CD4-positive, alpha-beta memory T cell (primary cell): Measurements from ENCODE around the gene SLC22A5. TPM values are rescaled to one million over a fixed set of nuclear protein-coding genes. Genes with fewer than 3 reads are reported as not detected.

Source experiments
- CTCF ChIA-PET: fragments of 350-600 bp; sonication (Branson Sonifier 250); formaldehyde crosslinking; loops from one replicate; lab custom pipeline; 2021; ENCODE audit warnings: inconsistent platforms; ENCODE audit not compliant: partially characterized antibody; lab: Charles Lee
- POLR2A ChIA-PET: fragments of 350-600 bp; sonication (Branson Sonifier 250); formaldehyde crosslinking; loops from one replicate; lab custom pipeline; 2021; ENCODE audit not compliant: partially characterized antibody; lab: Charles Lee
- DNase-seq, 5 donors: peaks; one replicate each; pipeline versions ENCODE4 v3.0.0 to v3.0.0-alpha.2; 2020 to 2022; ENCODE audit warnings: mixed read lengths in 1 of 5
- H3K27ac ChIP-seq: one replicate; pipeline ENCODE4 v1.7.0; 2013; ENCODE audit warnings: low read depth, low read length
- H3K27me3 ChIP-seq: 2 replicates; pipeline ENCODE4 v1.7.0; 2013; ENCODE audit warnings: mild to moderate bottlenecking, low read length, moderate library complexity; ENCODE audit not compliant: insufficient read depth
- H3K36me3 ChIP-seq: 2 replicates; pipeline ENCODE4 v1.7.0; 2013; ENCODE audit warnings: mild to moderate bottlenecking, low read length, moderate library complexity; ENCODE audit not compliant: insufficient read depth
- H3K4me1 ChIP-seq: 2 replicates; pipeline ENCODE4 v1.7.0; 2013; ENCODE audit warnings: mild to moderate bottlenecking, low read length, moderate library complexity; ENCODE audit not compliant: insufficient read depth
- H3K4me3 ChIP-seq, 2 donors: one replicate each; pipeline ENCODE4 v1.7.0; 2013; ENCODE audit warnings: low read length in 2 of 2, mild to moderate bottlenecking in 1 of 2
- H3K9me3 ChIP-seq, 2 donors: one replicate each; pipeline ENCODE4 v1.7.0; 2013; ENCODE audit warnings: low read length in 2 of 2, control low read depth in 1 of 2; ENCODE audit not compliant: control insufficient read depth in 1 of 2
- H3K27ac Mint-ChIP-seq, 7 donors: one replicate each; pipeline ENCODE4 v1.8.0; 2020 to 2021; ENCODE audit warnings: mixed read lengths in 7 of 7, mild to moderate bottlenecking in 6 of 7, inconsistent platforms in 3 of 7, moderate library complexity in 3 of 7
- H3K27me3 Mint-ChIP-seq, 2 donors: one replicate each; pipeline ENCODE4 v1.8.0; 2020 to 2021; ENCODE audit warnings: mixed read lengths in 2 of 2
- H3K36me3 Mint-ChIP-seq, 2 donors: one replicate each; pipeline ENCODE4 v1.8.0; 2020 to 2021; ENCODE audit warnings: mixed read lengths in 2 of 2, inconsistent platforms in 1 of 2, mild to moderate bottlenecking in 1 of 2
- H3K4me1 Mint-ChIP-seq, 4 donors: one replicate each; pipeline ENCODE4 v1.8.0; 2020 to 2021; ENCODE audit warnings: mixed read lengths in 4 of 4, mild to moderate bottlenecking in 1 of 4
- H3K4me3 Mint-ChIP-seq, 8 donors: one replicate each; pipeline ENCODE4 v1.8.0; 2020 to 2021; ENCODE audit warnings: mixed read lengths in 8 of 8, mild to moderate bottlenecking in 7 of 8, moderate library complexity in 6 of 8, inconsistent platforms in 3 of 8
- H3K9me3 Mint-ChIP-seq, 8 donors: one replicate each; pipeline ENCODE4 v1.8.0; 2020 to 2021; ENCODE audit warnings: mixed read lengths in 8 of 8, mild to moderate bottlenecking in 5 of 8, inconsistent platforms in 3 of 8, moderate library complexity in 1 of 8
- intact Hi-C: fragments of 100-400 bp; cut with micrococcal nuclease; formaldehyde crosslinking; loops from one replicate; pipeline ENCODE4 v1.15.1; 2023
- polyA plus RNA-seq, 2 donors: library from polyadenylated mRNA; unstranded; fragments of 300-500 nt; fragmentation: Illumina TruSeq; gene quantifications; one replicate each; pipeline ENCODE4 v1.2.3, GENCODE V29; 2021
- total RNA-seq, 2 experiments: library from RNA; stranded (reverse); gene quantifications; one replicate each; pipeline ENCODE4 v1.2.3, GENCODE V29; 2021

Gene SLC22A5
- total and polyA plus RNA-seq, 4 experiments from 2014 or later, result 1.9 to 10.0 (median 5.9) TPM

DNA sequence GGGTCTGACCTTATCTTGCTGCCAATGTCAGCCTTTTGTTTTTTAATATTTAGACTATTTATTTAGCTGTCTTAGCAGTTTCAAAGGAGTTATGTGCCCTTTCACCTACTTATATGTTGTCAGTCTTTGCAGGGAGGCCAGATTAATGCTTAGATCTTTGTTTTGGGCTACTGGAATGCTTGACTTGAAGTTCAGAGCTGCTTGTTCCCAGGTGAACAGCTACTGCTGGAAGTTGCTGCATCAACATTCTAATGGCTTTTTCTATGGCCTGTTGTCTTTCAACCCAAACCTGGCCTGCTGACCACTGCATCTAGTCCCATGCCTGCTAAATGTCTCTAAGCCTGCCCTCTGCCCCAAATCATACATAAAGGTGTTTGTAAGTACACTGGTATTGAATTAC, 3.0 kb downstream of the SLC22A5 start:
- no peaks in the 10 kb centered on the region for H3K9me3 ChIP-seq
- POLR2A ChIA-PET, result no interaction called here
- H3K27ac Mint-ChIP-seq, result no peak overlapping the region

DNA sequence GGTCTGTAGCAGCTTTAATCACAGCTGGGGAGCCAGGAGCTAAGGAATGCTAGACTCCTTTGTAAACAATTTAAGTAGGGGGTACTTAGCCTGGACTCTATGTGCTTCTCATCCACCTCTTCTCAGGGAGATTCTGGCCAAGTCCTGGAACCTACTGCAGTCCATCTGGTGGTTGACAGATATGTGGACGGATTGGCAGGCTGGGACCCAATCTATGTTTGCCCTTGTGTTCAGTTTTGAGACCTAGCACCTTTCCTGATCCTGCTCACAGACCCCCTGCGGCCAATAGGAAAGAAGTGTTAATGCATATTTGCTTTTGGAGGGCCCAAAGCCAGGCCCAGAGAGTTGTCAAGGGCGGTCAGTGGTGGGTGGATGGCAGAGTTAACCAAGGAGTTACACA, 6.4 kb downstream of the SLC22A5 start:
- H3K27me3 ChIP-seq, result no peaks in the 10 kb centered on the region

More for the DNA sequence above, 3.0 kb downstream of the SLC22A5 start:
- CTCF ChIA-PET, result interaction anchor here (1.1 to 1.7 kb wide), 4 partner anchors 8 to 128 kb away, joined by 3 to 5 read pairs (median 4); no protein-coding TSS in a partner anchor
- H3K4me3 ChIP-seq, result no peak overlapping the region
- Mint-ChIP-seq H3K27me3 (no peaks in the 10 kb centered on the region), H3K4me3 (peak overlapping the region in 1 of 8 donors; percentile 32), H3K9me3 (no peaks in the 10 kb centered on the region), H3K36me3 (peaks cover 0 to 2% of the 10 kb centered on the region in 2 donors), H3K4me1 (peaks cover 13 to 32% (median 26%) of the 10 kb centered on the region in 4 donors)
- H3K27ac ChIP-seq, result no peak overlapping the region
- intact Hi-C loops, result no loop called here
- H3K4me1 ChIP-seq, result peaks cover 31% of the 10 kb centered on the region
- no peak for DNase-seq
- no peaks in the 10 kb centered on the region for H3K36me3 ChIP-seq
- H3K27me3 ChIP-seq, result no peaks in the 10 kb centered on the region

DNA sequence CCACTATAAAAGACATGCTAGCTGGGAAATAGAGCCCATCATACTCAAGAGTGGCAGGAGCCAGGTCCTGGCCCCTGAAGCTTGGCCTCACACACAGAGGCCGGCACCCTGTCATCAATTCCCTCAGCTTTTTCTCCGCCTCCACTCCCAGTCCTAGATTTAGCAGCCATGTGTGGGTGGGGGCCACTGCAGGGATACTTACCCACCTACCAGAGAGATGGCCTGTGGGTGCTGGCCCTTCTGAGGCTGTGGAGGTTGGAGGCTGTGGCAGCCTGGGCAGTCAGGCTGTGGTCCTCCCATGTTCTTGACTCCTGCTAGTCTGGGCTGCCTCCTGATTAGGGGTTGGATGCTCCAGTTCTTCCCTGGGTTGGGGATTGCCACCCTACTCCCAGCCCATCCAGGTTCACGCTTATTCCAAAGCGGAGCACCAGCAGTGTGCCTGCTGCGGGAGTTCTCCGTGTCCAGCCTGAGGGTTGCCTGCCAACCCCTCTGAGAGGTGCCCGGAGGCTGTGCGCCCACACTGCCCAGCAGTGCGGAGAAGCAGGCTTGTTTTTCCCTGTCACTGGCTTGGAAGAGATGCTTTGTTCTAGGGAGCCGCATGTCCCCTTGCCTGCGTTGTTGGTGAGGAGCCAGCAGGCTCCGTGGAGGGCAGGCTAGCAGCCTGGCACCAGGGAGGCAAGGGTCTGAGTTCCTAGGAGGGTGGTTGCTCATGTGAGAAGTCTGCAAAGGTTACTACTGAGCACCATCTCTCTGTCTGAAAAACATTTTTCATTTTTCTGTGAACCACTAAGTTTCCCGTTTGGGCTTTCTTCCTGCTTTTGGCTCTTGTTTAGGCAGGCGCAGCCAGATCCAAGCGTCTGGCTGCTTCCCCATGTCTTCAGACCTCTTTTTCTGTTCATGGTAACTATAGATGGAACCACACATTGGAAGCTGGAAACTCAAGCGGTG, 7.5 kb downstream of the SLC22A5 start:
- peaks cover 8% of the 10 kb centered on the region for H3K4me1 ChIP-seq
- no peaks in the 10 kb centered on the region for H3K9me3 Mint-ChIP-seq
- no peak overlapping the region for H3K27ac Mint-ChIP-seq
- H3K9me3 ChIP-seq, result no peaks in the 10 kb centered on the region
- no peaks in the 10 kb centered on the region for H3K27me3 ChIP-seq
- intact Hi-C loops, result no loop called here
- ChIA-PET CTCF (interaction anchor here (2.3 kb wide), 1 partner anchor 123 kb away, joined by 15 read pairs; no protein-coding TSS in a partner anchor), POLR2A (no interaction called here)
- no peaks in the 10 kb centered on the region for H3K36me3 Mint-ChIP-seq
- no peak overlapping the region for H3K4me3 Mint-ChIP-seq
- H3K4me1 Mint-ChIP-seq, result peaks cover 0 to 8% (median 5%) of the 10 kb centered on the region in 4 donors
- H3K36me3 ChIP-seq, result no peaks in the 10 kb centered on the region
- no peaks in the 10 kb centered on the region for H3K27me3 Mint-ChIP-seq
- H3K27ac ChIP-seq, result no peak overlapping the region
- no peak for DNase-seq
- H3K4me3 ChIP-seq, result no peak overlapping the region

More for the DNA sequence above, 6.4 kb downstream of the SLC22A5 start:
- Mint-ChIP-seq H3K27me3 (no peaks in the 10 kb centered on the region), H3K4me3 (no peak overlapping the region), H3K4me1 (peaks cover 8 to 18% (median 14%) of the 10 kb centered on the region in 4 donors), H3K36me3 (no peaks in the 10 kb centered on the region), H3K9me3 (no peaks in the 10 kb centered on the region), H3K27ac (no peak overlapping the region)
- no peak for DNase-seq
- no peak overlapping the region for H3K4me3 ChIP-seq
- H3K36me3 ChIP-seq, result no peaks in the 10 kb centered on the region
- intact Hi-C loops, result no loop called here
- CTCF ChIA-PET, result interaction anchor here (1.0 kb wide), 1 partner anchor 104 kb away, joined by 3 read pairs; no protein-coding TSS in a partner anchor
- peaks cover 16% of the 10 kb centered on the region for H3K4me1 ChIP-seq
- POLR2A ChIA-PET, result no interaction called here
- H3K27ac ChIP-seq, result no peak overlapping the region
- H3K9me3 ChIP-seq, result no peaks in the 10 kb centered on the region

DNA sequence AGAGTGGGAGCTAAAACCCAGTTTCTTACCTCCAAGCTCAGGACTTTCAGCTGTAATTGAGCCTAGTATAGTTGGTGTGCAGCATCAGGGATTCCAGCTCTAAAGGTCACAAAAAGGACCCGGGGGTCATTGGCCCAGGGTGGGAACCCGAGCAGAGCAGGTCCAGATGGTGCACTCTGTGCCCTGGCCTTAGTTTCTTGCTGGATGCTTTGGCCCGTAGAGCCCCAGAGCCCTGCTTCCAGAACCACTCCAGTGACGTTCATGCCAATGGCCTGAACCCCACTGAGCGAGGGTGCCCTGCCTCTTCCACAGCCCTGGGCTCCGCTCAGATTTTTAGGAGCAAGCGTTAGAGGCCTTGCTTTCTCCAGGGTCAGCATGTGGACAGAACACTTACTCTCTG, 8.2 kb downstream of the SLC22A5 start:
- Mint-ChIP-seq H3K4me3 (no peak overlapping the region), H3K27me3 (no peaks in the 10 kb centered on the region), H3K36me3 (no peaks in the 10 kb centered on the region), H3K9me3 (no peaks in the 10 kb centered on the region), H3K27ac (no peak overlapping the region), H3K4me1 (peaks cover 0 to 3% (median 1%) of the 10 kb centered on the region in 4 donors)
- POLR2A ChIA-PET, result interaction anchor here (1.3 kb wide), 1 partner anchor 9 kb away, joined by 3 read pairs; no protein-coding TSS in a partner anchor
- no peaks in the 10 kb centered on the region for H3K9me3 ChIP-seq
- H3K36me3 ChIP-seq, result no peaks in the 10 kb centered on the region
- CTCF ChIA-PET, result interaction anchor here (2.3 kb wide), 1 partner anchor 122 kb away, joined by 15 read pairs; no protein-coding TSS in a partner anchor
- intact Hi-C loops, result no loop called here
- peaks cover under 1% of the 10 kb centered on the region for H3K4me1 ChIP-seq
- H3K27ac ChIP-seq, result no peak overlapping the region
- H3K4me3 ChIP-seq, result no peak overlapping the region
- no peak for DNase-seq
- no peaks in the 10 kb centered on the region for H3K27me3 ChIP-seq

DNA sequence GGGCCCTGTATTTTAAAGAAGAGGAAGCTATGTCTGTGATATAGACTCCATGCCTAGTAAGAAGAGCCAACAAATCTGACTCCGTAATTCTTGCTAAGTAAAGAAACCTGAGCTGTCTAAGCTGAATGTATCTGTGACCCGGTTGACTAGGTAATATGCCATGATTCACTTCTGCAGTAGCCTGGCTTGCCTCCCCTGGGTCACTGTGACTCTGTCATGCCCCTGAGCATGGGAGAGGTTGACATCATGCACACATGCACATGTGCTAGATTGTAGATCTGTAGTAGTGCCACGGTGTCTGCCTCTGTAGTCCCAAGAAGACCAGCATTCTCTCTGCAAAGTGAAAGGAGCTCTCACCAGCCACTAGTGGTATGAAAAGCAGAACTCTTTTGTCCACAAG, 9.1 kb downstream of the SLC22A5 start:
- DNase-seq, result no peak
- CTCF ChIA-PET, result interaction anchor here (1.1 to 2.3 kb wide), 2 partner anchors 121 to 124 kb away, joined by 3 to 15 read pairs; no protein-coding TSS in a partner anchor
- H3K4me1 Mint-ChIP-seq, result peaks cover 0 to 3% (median 0%) of the 10 kb centered on the region in 4 donors
- intact Hi-C loops, result no loop called here
- H3K27ac ChIP-seq, result no peak overlapping the region
- H3K36me3 ChIP-seq, result no peaks in the 10 kb centered on the region
- no peak overlapping the region for H3K4me3 ChIP-seq
- peak overlapping the region in 1 of 7 donors; percentile 35 for H3K27ac Mint-ChIP-seq
- H3K4me3 Mint-ChIP-seq, result no peak overlapping the region
- H3K27me3 Mint-ChIP-seq, result no peaks in the 10 kb centered on the region
- no peaks in the 10 kb centered on the region for H3K9me3 Mint-ChIP-seq
- no peaks in the 10 kb centered on the region for H3K36me3 Mint-ChIP-seq
- no peaks in the 10 kb centered on the region for H3K9me3 ChIP-seq
- H3K4me1 ChIP-seq, result no peaks in the 10 kb centered on the region
- no peaks in the 10 kb centered on the region for H3K27me3 ChIP-seq
- POLR2A ChIA-PET, result interaction anchor here (1.3 kb wide), 1 partner anchor 10 kb away, joined by 3 read pairs; no protein-coding TSS in a partner anchor

DNA sequence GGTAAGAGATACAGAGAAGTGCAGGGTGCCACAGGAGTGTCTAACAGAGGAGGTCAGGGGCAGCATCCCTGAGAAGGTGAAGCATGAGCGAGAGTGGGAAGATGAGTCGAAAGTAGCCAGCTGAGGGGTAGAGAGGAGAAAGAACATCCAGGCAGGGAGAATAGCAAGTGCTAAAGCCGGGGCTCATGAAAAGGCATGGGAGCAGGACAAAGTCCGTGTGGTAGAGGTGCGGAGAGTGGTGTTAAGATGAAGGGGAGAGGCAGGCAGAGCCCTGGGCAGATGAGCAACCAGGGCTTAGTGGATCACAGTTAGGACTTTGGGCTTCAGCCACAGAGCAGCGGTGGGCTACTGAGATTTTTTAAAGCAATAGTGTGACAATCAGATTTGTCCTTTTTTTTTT, 10.5 kb downstream of the SLC22A5 start:
- Histone ChIP-seq H3K9me3 (no peaks in the 10 kb centered on the region), H3K36me3 (no peaks in the 10 kb centered on the region), H3K4me1 (peaks cover 2% of the 10 kb centered on the region), H3K4me3 (no peak overlapping the region), H3K27ac (no peak overlapping the region), H3K27me3 (no peaks in the 10 kb centered on the region)
- DNase-seq, result no peak
- intact Hi-C loops, result loop anchor here (10.0 kb wide), 1 partner anchor 315 kb away; the partner anchor contains the start of gene IL3
- H3K9me3 Mint-ChIP-seq, result no peaks in the 10 kb centered on the region
- no peak overlapping the region for H3K4me3 Mint-ChIP-seq
- POLR2A ChIA-PET, result no interaction called here
- peak overlapping the region in 2 of 7 donors; percentile 16 to 77 for H3K27ac Mint-ChIP-seq
- no peaks in the 10 kb centered on the region for H3K36me3 Mint-ChIP-seq
- CTCF ChIA-PET, result interaction anchor here (16.9 kb wide), 1 partner anchor 121 kb away, joined by 543 read pairs; no protein-coding TSS in a partner anchor
- H3K27me3 Mint-ChIP-seq, result no peaks in the 10 kb centered on the region
- H3K4me1 Mint-ChIP-seq, result peaks cover under 1 to 2% (median 1%) of the 10 kb centered on the region in 4 donors

DNA sequence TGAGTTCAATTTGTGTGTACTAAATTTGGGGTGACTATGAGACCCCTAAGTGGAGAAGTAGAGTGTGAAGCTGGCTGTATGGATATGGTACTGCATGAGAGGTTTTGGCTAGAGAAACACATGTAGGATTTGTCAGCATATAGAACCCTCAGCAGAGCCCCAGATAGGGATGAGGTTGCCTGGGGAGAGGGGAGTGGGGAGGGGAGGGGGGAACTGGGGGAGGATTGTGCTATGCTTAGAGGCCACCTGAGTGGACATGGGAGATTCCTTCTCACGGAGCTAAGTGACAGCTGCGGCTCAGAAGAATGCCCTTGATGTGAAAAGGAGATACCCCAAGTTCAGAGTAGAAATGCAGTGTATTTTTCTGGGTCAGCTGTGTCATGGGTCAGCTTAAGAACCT, 11.2 kb downstream of the SLC22A5 start:
- Mint-ChIP-seq H3K36me3 (no peaks in the 10 kb centered on the region), H3K4me3 (no peak overlapping the region), H3K27me3 (no peaks in the 10 kb centered on the region), H3K27ac (peak overlapping the region in 2 of 7 donors; percentile 26 to 31), H3K4me1 (peaks cover 7 to 9% (median 8%) of the 10 kb centered on the region in 4 donors), H3K9me3 (no peaks in the 10 kb centered on the region)
- Histone ChIP-seq H3K27ac (no peak overlapping the region), H3K4me3 (no peak overlapping the region), H3K27me3 (no peaks in the 10 kb centered on the region), H3K9me3 (no peaks in the 10 kb centered on the region), H3K36me3 (no peaks in the 10 kb centered on the region), H3K4me1 (peaks cover 9% of the 10 kb centered on the region)
- DNase-seq, result no peak
- ChIA-PET POLR2A (interaction anchor here (1.4 kb wide), 1 partner anchor 12 kb away, joined by 3 read pairs; the partner anchor contains the start of gene SLC22A5), CTCF (interaction anchor here (0.8 to 16.9 kb wide), 3 partner anchors 9 to 439 kb away, joined by 3 to 543 read pairs (median 4); no protein-coding TSS in a partner anchor)
- intact Hi-C loops, result loop anchor here (10.0 kb wide), 1 partner anchor 316 kb away; the partner anchor contains the start of gene IL3
